HG03280 (cell line): ENCODE data around the gene C9.
A peak's percentile ranks its signal among the peaks of the same experiment; 100 is the strongest.
"Not testable (repeated sequence)": the region's sequence is repeated elsewhere in the genome, so short reads cannot be mapped to it uniquely, and the experiment has no call there.

Experiments
- ATAC-seq: cut with Tn5 transposase; IDR thresholded peaks from one replicate; pipeline ENCODE4 v1.9.1; 2021; ENCODE audit warnings: mild to moderate bottlenecking, moderate library complexity; ENCODE audit not compliant: unreplicated experiment

C9 gene

GRCh38 chr5:39364367-39364766 lies at the start of gene C9:
Gene C9 (minus strand): TSS chr5:39364495. CDS start chr5:39364464, 31 bp downstream.
- ATAC-seq: no peak

- no peak for ATAC-seq
Observed at GRCh38 chr5:39413771-39414170, 49.5 kb upstream of the C9 start.

- ATAC-seq: no peak
Observed at GRCh38 chr5:39412721-39413394, 48.6 kb upstream of the C9 start.

DNA sequence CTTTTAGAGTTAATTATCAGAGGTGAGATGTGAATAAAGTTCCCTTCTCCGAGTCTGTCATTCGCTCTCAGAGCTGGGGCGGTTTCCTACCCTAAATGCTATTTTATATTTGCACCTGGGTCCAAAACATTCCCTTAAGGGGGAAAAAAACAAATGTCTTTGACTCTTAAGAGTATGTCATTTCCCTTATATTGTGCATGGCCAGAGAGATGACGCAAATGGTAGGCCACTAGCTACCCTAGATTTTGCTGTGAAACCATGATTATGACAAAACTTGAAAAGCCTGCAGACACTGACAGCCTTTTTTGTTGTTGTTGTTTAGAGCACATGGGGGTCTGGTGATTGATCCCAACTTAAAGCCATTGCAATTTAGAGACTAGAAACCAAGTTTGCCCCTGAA lies 47.7 kb upstream of the C9 start:
- no peak for ATAC-seq

- no peak for ATAC-seq
Observed at GRCh38 chr5:39411061-39411460, 46.8 kb upstream of the C9 start.

DNA sequence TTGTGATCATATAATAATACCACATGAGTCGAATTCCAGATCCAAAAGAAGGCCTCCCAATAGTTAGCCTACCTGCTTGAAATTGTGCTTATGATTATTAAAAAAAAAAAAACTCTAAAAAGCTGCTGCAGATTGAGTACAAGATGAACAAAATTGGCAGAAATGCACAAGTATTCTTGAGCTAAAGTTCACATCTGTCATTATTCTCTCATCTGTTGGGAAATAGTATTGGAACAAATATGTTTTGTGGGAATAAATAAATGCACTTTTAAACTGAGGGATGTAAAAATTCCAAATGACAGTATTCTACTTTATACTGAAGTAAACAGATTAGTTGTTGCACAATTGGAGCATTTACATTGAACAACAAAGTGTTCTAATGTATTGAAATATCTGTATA lies 44.7 kb upstream of the C9 start:
- no peak for ATAC-seq

- no peak for ATAC-seq
Observed at GRCh38 chr5:39405083-39405843, 41.0 kb upstream of the C9 start.

DNA sequence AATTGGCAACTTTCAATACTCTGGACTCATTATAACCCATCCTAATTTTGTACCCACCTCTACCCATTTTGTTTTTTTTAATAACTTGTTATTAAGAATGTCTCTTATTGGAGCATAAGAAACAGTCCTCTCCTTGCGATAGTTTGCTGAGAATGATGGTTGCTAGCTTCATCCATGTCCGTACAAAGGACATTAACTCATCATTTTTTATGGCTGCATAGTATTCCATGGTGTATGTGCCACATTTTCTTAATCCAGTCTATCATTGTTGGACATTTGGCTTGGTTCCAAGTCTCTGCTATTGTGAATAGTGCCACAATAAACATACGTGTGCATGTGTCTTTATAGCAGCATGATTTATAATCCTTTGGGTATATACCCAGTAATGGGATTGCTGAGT lies 39.5 kb upstream of the C9 start:
- ATAC-seq: not testable (repeated sequence)

DNA sequence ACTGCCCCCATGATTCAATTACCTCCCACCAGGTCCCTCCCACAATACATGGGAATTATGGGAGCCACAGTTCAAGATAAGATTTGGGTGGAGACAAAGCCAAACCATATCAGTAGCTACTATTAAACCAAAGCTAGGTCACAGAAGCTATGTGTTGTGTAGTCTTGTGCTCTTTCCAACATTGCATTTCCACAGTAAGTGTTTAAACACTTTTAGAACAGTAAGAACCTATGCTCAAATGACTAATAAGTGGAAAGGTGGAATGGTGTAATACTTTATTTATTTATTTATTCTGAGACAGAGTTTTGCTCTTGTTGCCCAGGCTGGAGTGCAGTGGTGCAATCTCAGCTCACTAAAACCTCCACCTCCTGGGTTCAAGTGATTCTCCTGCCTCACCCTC lies 37.8 kb upstream of the C9 start:
- not testable (repeated sequence) for ATAC-seq

DNA sequence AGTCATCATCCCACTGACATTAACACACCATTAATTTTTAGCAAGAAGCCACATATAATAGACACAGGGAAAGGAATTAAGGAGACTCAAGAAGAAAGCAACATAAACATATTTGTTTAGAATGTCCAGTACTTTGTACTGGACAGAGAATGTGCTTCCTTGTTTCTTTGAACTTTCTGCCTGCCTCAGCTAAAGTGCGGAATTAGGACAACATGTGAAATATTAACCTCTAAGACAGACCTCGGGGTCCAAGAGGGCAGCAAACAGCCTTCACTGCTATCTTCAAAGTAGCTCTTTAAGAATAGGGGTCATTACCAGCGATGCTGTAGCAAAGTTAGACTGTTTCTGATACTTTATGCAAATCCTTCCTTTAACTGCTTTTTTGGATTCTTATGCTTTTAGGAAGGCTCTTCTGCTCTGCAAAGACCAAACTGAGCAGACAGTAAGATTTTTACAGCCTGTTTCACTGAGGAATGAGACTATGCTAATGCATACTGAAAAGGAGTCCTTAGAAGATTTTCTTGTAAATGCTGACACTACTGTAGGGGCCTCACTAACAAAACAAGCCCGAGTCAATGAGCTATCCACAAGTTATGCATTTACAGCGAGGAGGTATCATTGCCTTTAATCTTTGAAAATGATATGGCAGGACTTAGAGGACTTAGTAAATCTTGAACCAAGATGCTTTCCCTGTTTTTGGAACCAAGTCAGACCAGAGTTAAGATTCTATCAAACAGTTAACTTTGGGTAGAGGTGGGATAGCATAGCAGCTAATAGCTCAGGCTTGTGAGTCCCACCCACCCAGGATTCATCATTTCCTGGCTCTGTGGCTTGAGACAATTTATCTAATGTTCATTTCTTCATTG lies 36.7 kb upstream of the C9 start:
- ATAC-seq: no peak

DNA sequence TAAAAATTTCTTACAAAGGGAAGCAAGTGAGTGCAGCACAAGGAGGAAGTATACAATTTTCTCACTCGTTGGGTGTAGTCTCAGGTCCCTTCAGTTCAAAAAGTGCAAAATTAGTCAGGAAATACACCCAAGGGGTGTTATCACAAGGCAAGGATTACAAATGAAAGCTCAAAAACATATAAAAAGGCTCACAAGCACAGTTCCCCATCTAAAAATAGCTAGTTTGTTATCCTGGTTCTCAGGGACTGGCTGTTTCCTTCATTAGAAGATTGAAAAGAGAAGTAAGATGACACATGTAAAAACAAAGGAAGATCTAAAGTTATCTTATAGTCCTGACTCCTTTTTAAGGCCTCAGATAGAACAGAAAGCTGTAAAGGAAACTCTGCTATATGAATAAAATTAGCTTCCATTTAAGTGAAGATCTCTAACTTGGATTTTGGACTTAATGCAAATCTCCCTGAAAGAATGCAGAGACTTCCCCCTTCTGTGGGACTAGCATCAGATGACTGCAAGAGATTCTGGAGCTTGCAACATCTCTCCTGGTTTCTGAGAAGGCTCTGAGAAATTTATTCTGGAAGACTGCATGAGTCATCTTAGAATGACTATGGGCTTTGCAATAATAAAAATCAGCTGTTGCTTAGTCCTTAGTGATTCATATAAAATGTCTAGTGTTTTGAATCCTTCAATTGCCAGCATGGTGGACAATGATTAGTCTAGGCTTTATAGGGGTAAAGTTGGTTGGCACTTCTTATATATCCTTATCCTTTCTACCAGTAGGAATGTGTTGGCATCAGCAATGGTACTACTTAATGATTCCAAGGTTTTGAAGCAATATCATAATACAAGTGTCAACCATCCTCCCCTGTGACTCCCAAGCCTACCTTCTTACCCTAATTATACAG lies 35.1 kb upstream of the C9 start:
- no peak for ATAC-seq

DNA sequence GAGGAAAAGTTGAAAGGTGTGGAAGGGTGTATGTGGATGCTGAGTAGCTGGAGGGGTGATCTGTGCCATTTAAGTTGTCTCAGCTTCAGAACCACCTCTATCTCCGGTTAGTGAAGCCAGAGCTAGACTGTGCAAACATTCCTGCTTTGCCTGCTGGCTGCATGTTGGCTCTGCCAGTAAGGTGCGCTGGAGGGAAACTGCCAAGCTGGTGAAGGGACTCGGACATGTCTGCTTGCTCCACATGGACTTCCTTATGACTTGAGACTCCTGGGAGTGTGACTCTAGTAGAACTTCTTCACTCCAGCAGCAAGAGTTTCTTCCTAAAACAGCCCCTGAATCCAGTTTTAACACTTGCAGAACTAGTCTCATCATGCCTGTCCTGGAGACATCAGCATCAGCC lies 32.5 kb upstream of the C9 start:
- no peak for ATAC-seq

DNA sequence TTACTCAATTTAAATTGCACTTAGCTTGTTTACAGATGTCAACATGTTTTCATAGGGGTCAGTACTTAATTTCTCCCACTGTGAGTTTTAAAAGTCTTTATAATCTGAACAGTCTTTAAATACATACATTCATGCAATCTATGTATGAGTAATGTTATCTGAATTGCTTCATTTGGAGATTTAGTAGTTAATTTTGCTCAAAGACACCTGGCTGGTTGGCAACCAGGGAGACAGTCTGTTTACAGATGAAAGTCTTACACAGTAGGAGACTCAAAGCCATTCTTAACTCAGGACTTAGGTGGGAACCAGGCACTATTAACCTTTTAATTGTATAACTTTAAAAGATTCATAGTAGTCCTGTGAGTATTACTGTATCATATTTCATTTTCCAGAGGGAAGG lies 31.2 kb upstream of the C9 start:
- no peak for ATAC-seq

DNA sequence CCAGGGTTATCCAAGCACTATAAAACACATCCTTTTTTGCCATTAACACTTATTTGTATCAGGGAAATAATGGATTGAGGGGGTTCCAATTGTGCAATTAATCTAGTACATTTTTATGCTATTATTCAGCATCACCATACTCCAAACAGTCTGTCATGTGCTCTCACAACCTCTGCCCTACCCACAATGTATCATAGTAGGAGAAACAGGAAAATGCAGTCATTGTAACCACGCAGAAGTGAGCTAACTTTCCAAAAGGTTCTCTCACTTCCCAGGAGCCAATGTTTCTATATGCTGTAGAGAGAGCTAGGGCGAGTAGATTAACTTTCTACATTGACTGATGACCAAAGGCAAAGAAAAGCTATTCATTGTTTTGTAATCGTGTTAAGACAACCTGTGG lies 30.7 kb upstream of the C9 start:
- no peak for ATAC-seq

GRCh38 chr5:39390945-39391344 lies 26.6 kb upstream of the C9 start:
- no peak for ATAC-seq

- no peak for ATAC-seq
Observed at GRCh38 chr5:39387293-39387692, 23.0 kb upstream of the C9 start.

GRCh38 chr5:39384271-39384670 lies 20.0 kb upstream of the C9 start:
- no peak for ATAC-seq

- no peak for ATAC-seq
Observed at GRCh38 chr5:39381376-39381775, 17.1 kb upstream of the C9 start.

DNA sequence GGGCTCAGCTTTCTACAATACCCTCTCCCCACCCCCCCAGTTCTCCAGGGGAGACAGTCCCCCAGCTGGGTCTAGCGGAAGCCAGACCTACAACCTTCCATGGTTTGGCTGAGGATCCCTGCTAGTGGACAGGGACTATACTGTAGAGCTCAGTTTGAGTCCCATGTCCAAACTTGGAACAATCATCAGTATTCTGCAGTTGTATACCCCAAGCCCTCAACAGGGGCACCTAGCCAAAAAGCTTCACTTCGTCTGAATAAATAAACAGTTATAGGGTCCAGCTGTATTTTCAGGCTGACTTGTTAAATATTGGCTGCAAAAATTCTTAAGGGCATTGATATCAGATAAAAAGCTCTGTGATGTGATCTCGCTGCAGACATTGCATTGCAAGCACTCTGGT lies 15.4 kb upstream of the C9 start:
- no peak for ATAC-seq

GRCh38 chr5:39377613-39378012 lies 13.3 kb upstream of the C9 start:
- ATAC-seq: no peak

DNA sequence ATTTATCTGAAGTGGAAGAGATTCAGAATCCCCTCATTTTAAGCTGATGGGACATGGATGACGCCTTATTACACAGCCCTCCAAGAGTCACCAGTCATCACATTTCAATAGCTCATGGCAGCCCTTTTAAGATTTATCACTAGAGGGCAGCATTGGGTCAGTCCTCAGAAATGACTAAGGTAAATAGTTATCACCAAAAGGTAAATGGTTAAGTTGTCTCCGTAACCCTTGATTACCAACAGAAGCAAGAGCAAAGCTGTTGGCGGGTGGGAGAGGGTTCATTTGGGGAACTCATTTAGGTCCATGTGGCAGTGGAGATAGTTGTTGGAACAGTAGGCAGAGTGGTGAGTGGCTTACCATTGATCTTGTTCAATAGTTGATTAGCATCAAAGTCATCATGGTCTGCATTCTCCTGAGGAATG lies 12.0 kb upstream of the C9 start:
- peak; percentile 76 for ATAC-seq
